Activated CD8-positive, alpha-beta T cell treated with anti-CD3 and anti-CD28 coated beads for 36 hours (primary cell): ENCODE data around the gene ENTR1. TPM values are rescaled to one million over a fixed set of nuclear protein-coding genes. Genes with fewer than 3 reads are reported as not detected.

Source experiments
- ATAC-seq: fragments of 200-7000 bp; cut with Tn5 transposase; one replicate; pipeline ENCODE4 v1.10.0; 2021; ENCODE audit warnings: mild to moderate bottlenecking, moderate library complexity
- CTCF ChIA-PET: fragments of 350-600 bp; sonication (Branson Sonifier 250); formaldehyde crosslinking; loops from one replicate; lab custom pipeline; 2021; ENCODE audit warnings: antibody characterized with exemption; lab: Charles Lee
- POLR2A ChIA-PET: fragments of 350-600 bp; sonication (Branson Sonifier 250); formaldehyde crosslinking; loops from one replicate; lab custom pipeline; 2021; ENCODE audit warnings: antibody characterized with exemption; lab: Charles Lee
- DNase-seq: peaks from one replicate; pipeline ENCODE4 v3.0.0-alpha.2; 2020
- H3K27ac Mint-ChIP-seq: one replicate; pipeline ENCODE4 v1.8.0; 2021; ENCODE audit warnings: mild to moderate bottlenecking, mixed read lengths
- H3K27me3 Mint-ChIP-seq: one replicate; pipeline ENCODE4 v1.8.0; 2021; ENCODE audit warnings: mixed read lengths
- H3K36me3 Mint-ChIP-seq: one replicate; pipeline ENCODE4 v1.8.0; 2021; ENCODE audit warnings: low read depth, mixed read lengths
- H3K4me1 Mint-ChIP-seq: one replicate; pipeline ENCODE4 v1.8.0; 2021; ENCODE audit warnings: low read depth, mixed read lengths
- H3K4me3 Mint-ChIP-seq: one replicate; pipeline ENCODE4 v1.8.0; 2021; ENCODE audit warnings: mild to moderate bottlenecking, moderate library complexity, mixed read lengths
- H3K9me3 Mint-ChIP-seq: one replicate; pipeline ENCODE4 v1.8.0; 2021; ENCODE audit warnings: mixed read lengths
- CTCF ChIP-seq: fragments of 200-600 bp; IDR thresholded peaks from one replicate; pipeline ENCODE4 v1.8.0; 2022; ENCODE audit warnings: antibody characterized with exemption, mild to moderate bottlenecking
- intact Hi-C: fragments of 100-400 bp; cut with micrococcal nuclease; formaldehyde crosslinking; loops from one replicate; pipeline ENCODE4 v1.10.0; 2022
- total RNA-seq, 2 experiments: library from RNA; stranded (reverse); gene quantifications; one replicate each; pipeline ENCODE4 v1.2.3, GENCODE V29; 2021

Gene ENTR1
- total RNA-seq, 2 experiments from 2014 or later = 65.9 to 66.8 TPM

- peaks cover 11% of the 10 kb centered on the region for H3K4me1 Mint-ChIP-seq
- ATAC-seq (no peak), DNase-seq (no peak)
- TF ChIP-seq CTCF = no peak
- ChIA-PET POLR2A (interaction anchor here (1.5 to 2.0 kb wide), 2 partner anchors 17 to 38 kb away, joined by 3 to 5 read pairs; no protein-coding TSS in a partner anchor), CTCF (no interaction called here)
- no peak overlapping the region for H3K27ac Mint-ChIP-seq
- intact Hi-C loops = no loop called here
- H3K9me3 Mint-ChIP-seq = no peaks in the 10 kb centered on the region
- no peaks in the 10 kb centered on the region for H3K27me3 Mint-ChIP-seq
- peaks cover 7% of the 10 kb centered on the region for H3K36me3 Mint-ChIP-seq
- no peak overlapping the region for H3K4me3 Mint-ChIP-seq
Measured at GRCh38 chr9:136361047-136361753, 49.2 kb downstream of the ENTR1 start.

GRCh38 chr9:136359774-136360718 is 50.4 kb downstream of the ENTR1 start:
- Mint-ChIP-seq H3K4me1 (peaks cover 11% of the 10 kb centered on the region), H3K27me3 (no peaks in the 10 kb centered on the region), H3K36me3 (peaks cover 7% of the 10 kb centered on the region), H3K27ac (no peak overlapping the region), H3K4me3 (no peak overlapping the region), H3K9me3 (no peaks in the 10 kb centered on the region)
- intact Hi-C loops = no loop called here
- no peak for DNase-seq
- ChIA-PET CTCF (no interaction called here), POLR2A (interaction anchor here (2.0 kb wide), 1 partner anchor 39 kb away, joined by 5 read pairs; no protein-coding TSS in a partner anchor)
- no peak for TF ChIP-seq CTCF
- no peak for ATAC-seq

GRCh38 chr9:136358888-136359287 is 51.5 kb downstream of the ENTR1 start:
- H3K4me3 Mint-ChIP-seq = no peak overlapping the region
- peaks cover 8% of the 10 kb centered on the region for H3K4me1 Mint-ChIP-seq
- H3K27me3 Mint-ChIP-seq = no peaks in the 10 kb centered on the region
- peaks cover 3% of the 10 kb centered on the region for H3K36me3 Mint-ChIP-seq
- no peaks in the 10 kb centered on the region for H3K9me3 Mint-ChIP-seq
- POLR2A ChIA-PET = interaction anchor here (0.8 to 1.2 kb wide), 2 partner anchors 10 to 13 kb away, joined by 3 to 4 read pairs; no protein-coding TSS in a partner anchor
- no peak for TF ChIP-seq CTCF
- DNase-seq (no peak), ATAC-seq (no peak)
- no peak overlapping the region for H3K27ac Mint-ChIP-seq
- intact Hi-C loops = no loop called here
- CTCF ChIA-PET = no interaction called here

- CTCF ChIA-PET = no interaction called here
Measured at GRCh38 chr9:136358016-136358415, 52.4 kb downstream of the ENTR1 start.

More at GRCh38 chr9:136358016-136358415, 52.4 kb downstream of the ENTR1 start:
- Mint-ChIP-seq H3K36me3 (no peaks in the 10 kb centered on the region), H3K4me3 (no peak overlapping the region), H3K4me1 (peaks cover 6% of the 10 kb centered on the region), H3K9me3 (no peaks in the 10 kb centered on the region), H3K27ac (no peak overlapping the region), H3K27me3 (no peaks in the 10 kb centered on the region)
- ATAC-seq (no peak), DNase-seq (no peak)
- intact Hi-C loops = no loop called here
- no peak for TF ChIP-seq CTCF
- POLR2A ChIA-PET = interaction anchor here (0.8 to 1.2 kb wide), 2 partner anchors 11 to 12 kb away, joined by 3 to 4 read pairs; no protein-coding TSS in a partner anchor
